Measurements from ENCODE around the gene PPP6R3.

PPP6R3 gene

DNA sequence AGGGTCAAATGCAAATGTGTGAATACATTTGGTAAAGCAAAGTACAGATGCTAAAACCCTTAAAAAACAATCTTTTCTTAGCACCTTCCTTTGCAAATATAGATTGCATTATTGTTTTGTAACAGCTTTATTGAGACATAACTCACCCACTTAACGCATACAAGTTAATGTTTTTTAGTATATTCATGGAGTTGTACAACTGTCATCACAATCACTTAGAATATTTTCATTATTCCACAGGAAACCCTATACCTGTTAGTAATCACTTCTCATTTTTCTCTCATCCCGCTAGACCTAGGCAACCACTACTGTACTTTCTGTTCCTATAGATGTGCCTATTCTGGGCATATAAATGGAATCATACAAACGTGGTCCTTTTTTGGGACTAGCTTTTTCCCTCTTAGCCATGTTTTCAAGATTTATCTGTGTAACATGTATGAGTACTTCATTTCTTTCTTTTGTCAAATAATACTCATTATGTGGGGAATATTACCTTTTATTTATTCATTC is 34.7 kb downstream of the PPP6R3 start:
- no peak for DNase-seq (ENCODE audit: low read depth in 2 of 2)

DNA sequence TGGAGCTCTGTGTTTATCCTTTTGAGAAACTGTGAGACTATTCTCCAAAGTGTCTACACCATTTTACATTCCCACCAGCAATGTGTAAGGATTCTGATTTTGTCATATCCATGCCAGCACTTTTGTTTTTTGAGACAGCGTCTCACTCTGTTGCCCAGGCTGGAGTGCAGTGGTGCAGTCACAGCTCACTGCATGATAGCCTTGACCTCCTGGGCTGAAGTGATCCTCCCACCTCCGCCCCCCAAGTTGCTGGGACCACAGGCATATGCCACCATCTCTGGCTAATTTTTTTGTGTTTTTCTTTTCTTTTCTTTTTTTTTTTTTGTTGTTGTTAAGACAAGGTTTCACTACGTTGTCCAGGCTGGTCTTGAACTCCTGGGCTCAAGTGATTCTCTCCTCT is 35.3 kb downstream of the PPP6R3 start:
- no peak for DNase-seq (ENCODE audit: low read depth in 2 of 2)

DNA sequence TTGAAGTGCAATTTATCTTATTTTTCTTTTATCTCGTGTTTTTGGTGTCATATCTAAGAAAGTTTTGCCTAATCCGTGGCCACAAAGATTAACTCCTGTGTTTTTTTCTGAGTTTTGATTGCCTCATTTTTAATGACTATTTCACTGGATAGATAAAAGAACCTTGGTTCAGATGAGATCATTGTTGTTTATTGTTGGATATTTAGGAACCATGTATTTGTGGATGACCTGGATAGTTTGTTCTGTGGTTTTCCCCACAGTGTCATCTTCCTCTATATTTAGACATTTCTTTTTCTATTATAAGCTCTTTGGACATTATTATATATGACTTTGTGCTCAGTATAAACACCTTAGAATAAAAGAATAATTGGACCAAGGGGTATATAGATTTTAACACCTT is 37.2 kb downstream of the PPP6R3 start:
- DNase-seq (ENCODE audit: low read depth in 2 of 2) = no peak

DNA sequence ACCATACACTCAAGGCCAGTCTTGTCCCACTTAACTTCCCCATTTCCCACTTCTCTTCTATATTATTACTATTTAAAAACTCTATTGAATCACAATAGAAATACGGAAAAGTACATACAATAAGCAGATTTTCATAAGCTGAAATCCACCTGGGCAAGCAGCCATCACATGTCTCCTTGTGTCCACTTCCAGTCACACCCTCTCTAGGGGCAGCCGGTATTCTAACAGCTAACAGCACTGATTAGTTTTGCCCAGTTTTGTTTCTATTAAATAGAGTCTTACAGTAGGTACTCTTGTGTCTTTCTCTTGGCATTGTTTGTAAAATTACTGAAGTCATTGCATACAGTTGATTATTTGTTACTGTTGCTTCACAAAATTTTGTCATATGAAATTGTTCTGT is 37.8 kb downstream of the PPP6R3 start:
- no peak for DNase-seq (ENCODE audit: low read depth in 2 of 2)

DNA sequence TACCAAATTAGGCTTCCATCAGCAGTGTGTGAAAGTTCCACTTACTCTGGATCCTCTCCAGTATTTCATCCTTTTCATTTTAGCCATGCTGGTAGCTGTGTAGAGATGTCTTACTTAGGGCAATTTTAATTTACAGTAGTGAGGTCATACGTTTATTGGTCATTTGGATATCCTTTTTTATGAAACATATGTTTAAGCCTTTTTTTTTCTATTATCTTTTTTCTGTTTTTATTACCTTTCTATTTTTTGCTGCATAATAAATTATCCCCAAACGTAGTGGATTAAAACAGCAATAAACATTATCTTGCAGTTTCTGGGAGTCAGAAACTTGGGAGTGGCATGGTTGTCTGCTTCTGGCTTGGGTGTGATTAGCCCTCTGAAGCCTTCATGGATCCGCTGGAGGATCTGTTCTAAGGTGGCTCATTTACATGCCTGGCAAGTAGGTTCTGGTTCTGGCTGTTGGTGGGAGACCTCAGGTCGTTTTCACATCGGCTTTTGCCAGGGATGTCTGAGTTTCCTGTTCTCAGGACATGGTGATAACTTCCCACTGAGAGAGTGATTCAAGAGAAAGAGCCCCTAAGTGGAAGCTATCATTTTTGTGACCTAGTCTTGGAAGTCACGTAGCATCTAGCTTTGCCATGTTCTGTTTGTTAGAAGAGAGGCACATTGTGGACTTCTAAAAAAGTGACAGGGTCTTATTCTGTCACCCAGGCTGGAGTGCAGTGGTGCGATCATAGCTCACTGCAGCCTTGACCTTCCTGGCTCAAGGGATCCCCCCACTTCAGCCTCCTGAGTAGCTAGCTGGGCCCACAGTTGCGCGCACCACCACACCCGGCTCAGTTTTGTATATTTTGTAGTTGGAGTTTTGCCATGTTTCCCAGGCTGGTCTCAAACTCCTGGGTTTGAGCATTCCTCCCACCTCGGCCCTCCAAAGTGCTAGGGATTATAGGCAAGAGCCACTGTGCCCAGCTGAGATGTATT is 38.6 kb downstream of the PPP6R3 start:
- no peak for DNase-seq (ENCODE audit: low read depth in 2 of 2)

DNA sequence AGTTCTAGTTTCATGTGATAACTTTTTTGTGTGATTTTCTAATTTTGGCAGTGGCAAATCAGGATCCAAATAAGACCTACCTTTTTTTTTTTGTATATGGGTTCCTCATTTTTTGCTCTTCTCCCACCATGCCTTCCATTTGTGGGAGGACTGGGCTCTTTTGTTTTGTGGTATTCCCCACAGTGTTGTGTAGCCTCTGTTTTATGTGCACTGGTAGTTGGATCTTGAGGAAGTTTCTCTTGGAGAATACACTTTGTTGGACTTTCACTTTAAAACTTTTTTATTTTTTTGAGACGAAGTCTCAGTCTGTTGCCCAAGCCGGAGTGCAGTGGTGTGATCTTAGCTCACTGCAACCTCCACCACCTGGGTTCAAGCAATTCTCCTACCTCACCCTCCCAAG is 39.7 kb downstream of the PPP6R3 start:
- no peak for DNase-seq (ENCODE audit: low read depth in 2 of 2)

DNA sequence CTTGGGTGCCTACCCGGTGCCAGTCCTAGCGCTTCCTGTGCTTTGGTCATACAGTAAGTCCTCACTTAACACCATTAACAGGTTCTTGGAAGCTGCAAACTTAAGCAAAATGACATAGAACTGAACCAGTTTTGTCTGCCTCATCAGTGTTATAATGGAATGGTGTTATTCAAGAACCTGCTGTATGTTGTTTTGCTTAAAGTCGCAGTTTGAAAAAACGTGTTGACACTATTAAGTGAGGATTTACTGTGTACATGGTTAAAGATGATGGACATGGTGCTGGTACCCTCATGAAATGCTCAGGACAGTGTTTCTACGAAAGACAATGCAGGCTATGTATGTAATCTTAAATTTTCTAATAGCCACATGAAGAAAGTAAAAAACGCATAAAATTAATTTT is 41.3 kb downstream of the PPP6R3 start:
- DNase-seq (ENCODE audit: low read depth in 2 of 2) = no peak

DNA sequence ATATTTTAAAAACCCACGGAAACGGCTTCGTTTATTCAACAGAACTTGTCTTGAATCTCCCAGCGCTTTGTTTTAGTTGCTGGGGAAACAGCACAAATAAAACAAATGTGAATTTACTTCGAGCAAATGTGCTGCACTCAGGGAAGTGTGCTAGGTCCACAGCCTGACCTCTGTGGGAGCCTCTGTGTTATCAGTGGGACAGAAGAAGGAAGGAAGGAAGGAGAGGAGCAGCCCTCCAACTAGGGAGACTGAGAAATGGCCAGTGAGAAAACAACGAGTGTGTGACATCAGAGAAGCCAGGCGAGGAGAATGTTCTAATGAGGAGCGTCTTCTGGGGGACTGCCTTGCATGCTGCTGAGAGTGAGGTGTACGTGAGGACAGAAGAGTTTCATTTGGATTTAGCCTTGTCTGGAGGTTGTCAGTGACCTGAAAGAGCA is 42.7 kb downstream of the PPP6R3 start:
- no peak for DNase-seq (ENCODE audit: low read depth in 2 of 2)

DNA sequence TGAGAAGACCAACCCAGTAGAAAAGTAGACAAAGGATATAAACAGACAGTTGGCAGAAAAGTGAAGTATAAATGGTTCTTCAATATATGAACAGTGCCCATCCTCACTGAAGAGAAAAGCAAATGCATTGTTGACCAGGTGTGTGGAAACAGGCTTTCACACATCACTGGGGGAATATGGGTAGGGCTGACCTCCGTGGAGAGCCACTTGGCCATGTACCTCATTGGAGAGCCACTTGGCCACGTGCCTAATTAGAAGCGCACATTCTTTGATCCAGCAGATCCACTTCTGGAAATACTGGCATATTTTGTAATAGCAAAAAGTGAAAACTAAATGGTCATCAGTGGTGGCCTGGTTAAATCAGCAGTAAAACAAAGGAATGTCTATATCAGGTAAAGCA is 43.2 kb downstream of the PPP6R3 start:
- no peak for DNase-seq (ENCODE audit: low read depth in 2 of 2)

DNA sequence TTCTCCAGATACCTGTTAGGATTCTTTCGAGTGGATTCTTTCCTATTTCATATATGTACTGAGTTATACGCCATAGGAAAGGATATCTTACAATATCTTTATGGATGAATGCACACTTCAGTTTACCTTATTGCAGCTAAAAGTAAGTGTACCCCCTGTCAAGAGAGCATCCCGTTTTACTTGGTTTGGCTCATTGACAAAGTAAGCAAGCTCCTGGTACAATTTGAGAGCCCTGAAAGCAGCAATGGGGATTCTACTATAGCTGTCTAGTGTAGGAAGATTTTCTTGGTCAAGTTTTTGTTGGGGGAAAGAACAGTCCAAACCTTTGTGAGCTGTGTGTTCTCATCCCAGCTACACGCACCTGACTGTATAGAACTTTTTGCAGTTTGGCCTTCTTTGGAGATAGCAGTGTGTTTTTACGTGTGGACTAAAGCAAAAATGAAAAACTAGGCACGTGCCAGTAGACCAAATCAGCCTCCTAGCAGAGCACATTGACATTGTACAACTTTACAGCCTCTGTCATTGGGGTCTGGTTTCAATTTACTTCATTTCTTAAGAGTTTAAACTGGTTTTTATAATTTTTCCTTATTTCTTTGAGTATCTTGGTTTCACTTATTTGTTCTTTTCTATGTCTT is 44.0 kb downstream of the PPP6R3 start:
- no peak for DNase-seq (ENCODE audit: low read depth in 2 of 2)

DNA sequence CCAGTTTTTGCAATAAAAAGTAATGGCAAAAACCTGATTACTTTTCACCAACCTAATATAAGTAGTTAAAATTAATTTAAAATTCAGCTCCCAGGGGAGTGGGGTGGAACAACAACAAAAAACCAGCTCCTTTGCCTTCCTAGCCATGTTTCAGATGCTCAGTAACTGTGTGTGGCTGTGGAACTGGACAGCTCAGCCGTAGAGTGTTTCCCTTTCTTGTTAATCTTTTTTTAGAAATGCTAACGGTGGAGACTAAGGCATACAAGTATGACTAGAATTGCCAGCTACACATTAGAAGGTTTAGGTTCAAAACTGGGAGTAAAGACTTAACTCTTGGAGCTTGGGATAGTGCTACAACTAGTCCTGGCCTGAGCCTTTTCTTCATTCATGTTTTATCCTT is 45.0 kb downstream of the PPP6R3 start:
- no peak for DNase-seq (ENCODE audit: low read depth in 2 of 2)

DNA sequence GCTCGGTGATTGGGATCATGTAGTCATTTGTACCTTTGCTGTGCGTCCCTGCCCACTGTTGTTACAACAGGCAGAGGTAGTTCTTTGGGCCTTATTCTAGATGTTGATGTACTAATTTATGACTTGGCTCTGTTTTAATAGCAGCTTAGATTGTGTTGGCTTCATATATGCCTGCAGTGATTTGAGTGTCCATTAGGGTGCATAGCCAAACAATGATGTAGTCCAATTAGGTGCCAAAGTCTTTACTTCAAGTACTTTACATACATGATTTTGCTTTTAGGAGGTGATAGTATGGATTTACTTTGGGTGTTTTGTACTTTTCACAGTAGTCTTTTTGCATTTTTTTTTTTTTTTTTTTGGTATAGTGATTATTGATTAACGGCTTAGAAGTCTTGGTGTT is 46.4 kb downstream of the PPP6R3 start:
- no peak for DNase-seq (ENCODE audit: low read depth in 2 of 2)

DNA sequence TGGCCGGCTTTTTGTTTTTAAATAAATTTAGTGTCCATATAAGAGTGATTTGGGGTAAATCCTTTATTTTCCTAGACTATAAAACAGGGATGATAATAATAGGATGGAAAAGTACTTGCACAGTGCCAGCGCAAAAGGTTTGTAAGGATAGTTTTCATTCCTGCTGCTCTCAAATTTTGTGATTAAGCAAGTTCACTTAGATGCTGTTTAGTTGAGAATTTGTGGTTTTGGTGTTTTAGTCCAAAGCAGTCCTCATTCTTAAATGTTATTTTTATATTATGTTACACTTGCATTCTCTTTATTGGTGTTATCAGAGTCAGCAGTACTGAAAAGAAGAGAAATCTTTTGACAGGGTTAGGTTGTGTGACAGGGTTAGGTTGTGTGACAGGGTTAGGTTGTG is 47.9 kb downstream of the PPP6R3 start:
- DNase-seq (ENCODE audit: low read depth in 2 of 2) = no peak

DNA sequence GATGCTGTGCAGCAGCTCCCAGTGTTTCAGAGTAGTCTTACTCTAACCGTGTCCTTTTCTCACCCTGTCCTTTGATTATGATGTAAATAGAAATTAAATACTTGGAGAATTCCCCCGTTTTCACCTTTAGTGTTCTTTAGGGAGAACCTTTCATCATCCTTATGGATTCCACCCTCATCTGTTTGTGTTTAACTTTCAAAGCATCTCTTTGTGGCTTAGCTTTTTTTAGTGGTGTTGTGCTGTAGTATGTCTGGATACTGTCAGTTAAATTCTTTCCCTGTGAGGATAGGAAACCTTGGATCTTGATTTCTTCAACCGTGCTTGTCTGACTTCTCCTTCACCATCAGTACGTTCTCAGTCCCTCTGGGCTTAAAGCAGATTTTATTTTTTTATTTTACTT is 48.5 kb downstream of the PPP6R3 start:
- DNase-seq (ENCODE audit: low read depth in 2 of 2) = no peak

DNA sequence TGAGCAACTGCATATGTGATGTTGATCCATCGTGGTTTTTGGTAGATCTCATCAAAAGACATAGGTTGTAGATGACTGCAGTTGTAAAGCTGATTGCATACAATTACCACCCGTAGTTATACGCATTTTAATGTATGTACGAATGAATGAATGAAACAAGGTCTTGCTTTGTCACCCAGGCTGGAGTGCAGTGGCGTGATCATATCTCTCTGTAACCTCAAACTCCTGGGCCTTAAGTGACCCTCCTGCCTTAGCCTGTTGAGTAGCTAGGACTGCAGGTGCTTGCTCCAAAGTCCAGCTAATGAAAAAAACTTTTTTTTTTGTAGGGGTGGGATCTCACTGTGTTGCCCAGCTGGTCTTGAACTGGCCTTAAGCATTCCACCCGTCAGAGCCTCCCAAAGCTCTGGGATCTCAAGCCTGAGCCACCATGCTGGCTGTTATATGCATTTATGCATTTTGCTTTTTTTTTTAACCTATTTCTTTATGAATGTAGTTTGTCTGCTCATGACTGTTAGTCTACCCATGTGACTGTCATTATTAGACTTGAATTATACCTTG is 53.5 kb downstream of the PPP6R3 start:
- no peak for DNase-seq (ENCODE audit: low read depth in 2 of 2)

DNA sequence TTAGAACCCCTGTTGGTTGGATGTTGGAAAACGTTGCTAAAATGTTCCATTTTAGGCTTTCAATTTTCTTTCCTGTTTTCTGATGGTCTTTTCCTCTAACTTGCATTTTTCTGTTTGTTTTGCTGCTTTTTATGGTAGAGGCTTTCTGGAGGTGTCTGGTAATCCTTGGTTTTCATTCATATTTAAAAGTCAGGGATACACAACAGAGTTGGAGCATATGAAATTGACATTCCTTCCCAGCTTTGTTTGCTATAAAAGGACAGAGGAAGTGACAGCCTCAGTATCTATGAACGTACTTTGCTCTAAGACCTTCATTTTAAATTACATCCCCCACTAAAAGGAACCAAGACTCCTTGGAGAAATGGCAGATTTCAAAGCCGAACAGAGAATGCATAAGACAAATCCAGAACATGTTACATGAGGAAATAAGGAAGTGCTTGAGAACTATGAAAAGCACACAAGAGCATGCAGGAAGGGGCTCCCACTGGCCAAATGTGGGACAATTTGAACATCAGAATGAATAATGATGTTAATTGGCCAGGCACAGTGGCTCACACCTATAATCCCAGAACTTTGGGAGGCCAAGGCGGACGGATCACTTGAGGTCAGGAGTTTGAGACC is 56.7 kb downstream of the PPP6R3 start:
- no peak for DNase-seq (ENCODE audit: low read depth in 2 of 2)

DNA sequence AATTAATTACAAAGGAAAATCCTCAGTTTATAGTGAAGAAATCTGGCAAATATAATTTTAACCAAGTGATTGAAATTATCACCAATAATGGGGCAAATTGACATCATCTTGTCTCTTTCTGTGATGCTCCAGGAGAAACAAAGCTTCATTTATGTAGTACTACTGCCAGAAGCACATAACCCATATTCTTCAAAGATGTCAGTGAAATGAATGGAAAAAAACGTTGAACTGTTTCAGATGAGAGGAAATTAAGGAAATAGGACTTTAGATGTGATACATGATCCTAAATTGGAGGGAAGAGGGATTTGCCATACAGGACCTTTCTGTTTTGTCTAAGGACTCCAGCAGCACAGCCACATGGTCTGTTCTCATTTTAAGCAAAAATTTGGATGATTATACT is 57.6 kb downstream of the PPP6R3 start:
- no peak for DNase-seq (ENCODE audit: low read depth in 2 of 2)

DNA sequence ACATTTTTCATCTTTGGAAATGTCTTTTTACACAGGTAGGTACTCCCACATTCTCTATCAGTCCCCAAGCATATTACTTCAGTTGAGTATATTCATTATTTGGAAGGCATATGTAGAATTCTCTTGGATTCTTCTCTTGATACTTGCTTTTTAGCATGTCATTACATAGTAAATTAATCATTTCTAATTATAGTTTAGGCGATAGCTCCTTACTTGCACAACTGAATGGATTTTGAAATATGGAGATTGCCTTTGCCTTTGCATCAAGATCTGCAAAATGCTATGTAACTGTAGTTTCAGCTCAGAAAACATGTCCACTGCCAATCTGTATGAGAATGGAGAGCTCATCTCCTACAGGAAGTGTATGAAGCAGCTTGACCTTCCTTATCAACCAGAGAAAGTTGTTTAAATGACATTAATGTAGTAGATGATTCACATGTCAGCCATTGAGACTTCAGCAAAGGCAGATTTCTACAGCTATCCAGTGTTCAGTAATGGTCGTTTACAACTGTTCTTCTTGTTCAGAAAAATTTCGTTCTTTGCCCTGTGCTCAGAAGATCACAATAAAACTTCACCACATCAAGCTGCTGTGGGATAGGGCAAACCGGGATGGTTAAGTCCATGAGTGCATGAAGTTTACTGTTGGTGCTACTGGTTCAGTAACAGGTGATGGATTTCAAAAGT is 61.6 kb downstream of the PPP6R3 start:
- no peak for DNase-seq (ENCODE audit: low read depth in 2 of 2)

DNA sequence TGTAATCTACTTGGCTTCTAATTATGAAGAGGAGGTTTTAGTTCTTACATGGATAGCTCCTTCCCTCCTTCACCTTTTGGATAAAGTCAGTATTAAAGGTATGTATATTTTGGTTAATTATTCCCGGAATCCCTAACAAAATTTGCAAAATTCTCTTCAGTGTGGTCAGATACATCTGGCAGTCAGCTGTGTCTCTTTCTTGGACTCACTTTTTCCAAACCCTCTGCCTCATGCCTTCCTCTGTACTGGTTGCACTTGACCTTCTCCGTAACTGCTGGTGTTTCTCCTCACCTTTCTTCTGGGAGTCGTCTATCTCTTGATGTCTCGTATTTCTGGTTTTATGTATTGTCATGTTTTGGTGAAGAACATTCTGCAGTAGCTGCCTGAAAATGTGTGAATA is 62.5 kb downstream of the PPP6R3 start:
- DNase-seq (ENCODE audit: low read depth in 2 of 2) = no peak

DNA sequence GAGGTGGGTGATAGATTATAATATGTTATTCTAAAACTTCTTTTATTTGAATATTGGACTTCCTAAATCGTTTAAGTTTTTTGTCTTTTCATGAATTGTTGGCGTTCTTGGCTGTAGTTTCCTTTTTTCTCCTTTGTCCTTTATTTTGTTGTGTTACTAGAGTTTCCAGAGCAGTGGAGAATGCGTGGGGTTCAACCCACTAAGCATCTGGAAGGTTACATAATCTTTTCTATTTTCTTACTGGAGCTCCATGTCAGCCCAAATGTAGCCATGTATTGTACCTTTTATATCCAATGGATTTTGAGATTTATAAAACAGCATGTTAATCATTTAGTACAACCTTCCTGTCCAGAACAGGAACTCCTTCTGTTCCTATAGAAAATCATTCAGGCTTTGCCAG is 63.2 kb downstream of the PPP6R3 start:
- DNase-seq (ENCODE audit: low read depth in 2 of 2) = no peak

DNA sequence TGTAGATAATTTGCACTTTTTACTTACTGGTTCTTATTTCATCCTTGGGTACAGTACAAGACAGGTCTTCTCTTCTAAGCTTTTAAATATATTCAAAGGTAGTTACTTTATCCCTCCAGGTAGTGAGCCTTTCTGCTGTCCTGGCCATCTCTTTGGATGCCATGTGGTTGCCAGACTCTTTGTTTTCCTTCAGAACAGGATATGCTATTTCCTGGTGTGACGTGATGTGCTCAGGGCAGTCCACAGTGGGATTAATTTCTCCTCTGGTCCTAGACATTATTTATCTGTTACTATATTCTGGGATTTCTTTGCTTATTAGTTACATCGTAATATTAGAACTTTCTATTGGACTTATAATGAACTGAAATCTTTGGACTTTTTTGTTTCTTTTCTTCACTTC is 63.7 kb downstream of the PPP6R3 start:
- DNase-seq (ENCODE audit: low read depth in 2 of 2) = no peak

DNA sequence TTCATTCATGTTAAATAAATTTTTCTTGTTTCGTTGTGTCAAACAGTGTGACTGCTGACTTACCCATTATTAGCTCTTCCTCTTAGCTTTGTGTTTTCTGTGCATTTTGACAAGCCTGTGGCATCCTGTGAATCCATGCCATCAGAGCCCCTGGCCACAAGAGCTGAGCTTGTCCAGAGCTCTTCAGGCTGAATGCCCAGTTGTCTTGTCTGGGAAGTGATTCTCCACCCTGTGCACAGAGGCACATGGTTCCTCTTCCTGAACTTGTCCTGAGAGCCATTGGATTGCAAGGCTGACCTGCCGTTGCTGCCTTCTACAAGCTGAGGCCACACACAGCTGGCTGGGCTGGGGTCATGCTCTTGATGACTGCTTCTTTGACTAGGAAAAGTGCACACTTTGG is 64.1 kb downstream of the PPP6R3 start:
- no peak for DNase-seq (ENCODE audit: low read depth in 2 of 2)
